Bronchial epithelial cell (primary cell): ENCODE measurements around the gene INPPL1. TPM values are rescaled to one million over a fixed set of nuclear protein-coding genes. Genes with fewer than 3 reads are reported as not detected.

Experiments used
- DNase-seq: peaks from one replicate; pipeline ENCODE4 v3.0.0-alpha.2; 2010; ENCODE audit warnings: low read depth
- FAIRE-seq: peaks from 2 replicates; lab custom pipeline; 2011; peaks lifted over from hg19 to GRCh38; lab: Jason Lieb, UNC
- H3K27me3 ChIP-seq: 2 replicates; pipeline ENCODE4 v1.5.1; 2011; ENCODE audit warnings: low read length; ENCODE audit not compliant: control insufficient read depth, insufficient read depth
- H3K36me3 ChIP-seq: 2 replicates; pipeline ENCODE4 v1.5.1; 2011; ENCODE audit warnings: low read length; ENCODE audit not compliant: control insufficient read depth, insufficient read depth
- H3K4me3 ChIP-seq: 2 replicates; pipeline ENCODE4 v1.5.1; 2011; ENCODE audit warnings: mild to moderate bottlenecking, low read depth, low read length, control low read depth
- total RNA-seq: library from RNA; depleted of rRNA; stranded (reverse); fragments of >200 nt; gene quantifications from 2 replicates; pipeline ENCODE4 v1.2.1, GENCODE V29; 2014
- TF ChIP-seq, protein P1 (sequence below): IDR thresholded peaks from 2 replicates; pipeline ENCODE4 v1.5.1; 2011; ENCODE audit warnings: mild to moderate bottlenecking, moderate library complexity, low read length, control low read depth, inconsistent platforms; ENCODE audit not compliant: insufficient read depth, severe bottlenecking

The INPPL1 gene
- total RNA-seq, 1 donor from 2014 or later = 12.6 TPM

- TF ChIP-seq, protein P1, sequence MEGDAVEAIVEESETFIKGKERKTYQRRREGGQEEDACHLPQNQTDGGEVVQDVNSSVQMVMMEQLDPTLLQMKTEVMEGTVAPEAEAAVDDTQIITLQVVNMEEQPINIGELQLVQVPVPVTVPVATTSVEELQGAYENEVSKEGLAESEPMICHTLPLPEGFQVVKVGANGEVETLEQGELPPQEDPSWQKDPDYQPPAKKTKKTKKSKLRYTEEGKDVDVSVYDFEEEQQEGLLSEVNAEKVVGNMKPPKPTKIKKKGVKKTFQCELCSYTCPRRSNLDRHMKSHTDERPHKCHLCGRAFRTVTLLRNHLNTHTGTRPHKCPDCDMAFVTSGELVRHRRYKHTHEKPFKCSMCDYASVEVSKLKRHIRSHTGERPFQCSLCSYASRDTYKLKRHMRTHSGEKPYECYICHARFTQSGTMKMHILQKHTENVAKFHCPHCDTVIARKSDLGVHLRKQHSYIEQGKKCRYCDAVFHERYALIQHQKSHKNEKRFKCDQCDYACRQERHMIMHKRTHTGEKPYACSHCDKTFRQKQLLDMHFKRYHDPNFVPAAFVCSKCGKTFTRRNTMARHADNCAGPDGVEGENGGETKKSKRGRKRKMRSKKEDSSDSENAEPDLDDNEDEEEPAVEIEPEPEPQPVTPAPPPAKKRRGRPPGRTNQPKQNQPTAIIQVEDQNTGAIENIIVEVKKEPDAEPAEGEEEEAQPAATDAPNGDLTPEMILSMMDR = no peak
- H3K4me3 ChIP-seq = no peak overlapping the region
- DNase-seq (no peak), FAIRE-seq (no peak)
- H3K36me3 ChIP-seq = no peaks in the 10 kb centered on the region
- H3K27me3 ChIP-seq = no peaks in the 10 kb centered on the region
These were observed 15.5 kb upstream of the INPPL1 start for GRCh38 chr11:72209101-72209500.

- FAIRE-seq (no peak), DNase-seq (no peak)
- no peaks in the 10 kb centered on the region for H3K27me3 ChIP-seq
- H3K36me3 ChIP-seq = no peaks in the 10 kb centered on the region
- no peak within 1 kb of the TSS for H3K4me3 ChIP-seq
- TF ChIP-seq, protein P1 = no peak
These were observed 7.9 kb upstream of the INPPL1 start, which contains the start of gene FOLR2 for GRCh38 chr11:72216638-72217037. FOLR2 (plus strand) TSS chr11:72216794; CDS start chr11:72218585, 1,791 bp downstream.

GRCh38 chr11:72217841-72218240 is 6.7 kb upstream of the INPPL1 start:
- H3K4me3 ChIP-seq = no peak overlapping the region
- TF ChIP-seq, protein P1 = no peak
- H3K27me3 ChIP-seq = no peaks in the 10 kb centered on the region
- no peaks in the 10 kb centered on the region for H3K36me3 ChIP-seq
- FAIRE-seq (no peak), DNase-seq (no peak)

DNA sequence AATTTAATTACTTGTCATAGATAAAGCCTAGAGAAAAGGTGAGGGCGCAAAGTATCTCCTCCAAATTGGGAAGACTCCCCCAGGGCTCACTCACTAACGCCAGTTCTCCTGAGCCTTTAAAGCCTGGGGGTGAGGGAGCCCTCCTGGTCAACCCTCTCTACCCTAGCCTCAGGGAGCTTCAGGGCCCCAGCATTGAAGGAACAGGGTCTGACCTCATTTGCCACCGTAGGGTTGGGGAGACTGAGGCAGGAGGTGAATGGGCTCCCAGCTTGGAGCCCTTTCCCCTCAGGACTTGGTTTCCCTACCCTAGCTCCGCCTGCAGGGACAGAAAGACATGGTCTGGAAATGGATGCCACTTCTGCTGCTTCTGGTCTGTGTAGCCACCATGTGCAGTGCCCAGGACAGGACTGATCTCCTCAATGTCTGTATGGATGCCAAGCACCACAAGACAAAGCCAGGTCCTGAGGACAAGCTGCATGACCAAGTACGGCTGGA is 6.3 kb upstream of the INPPL1 start:
- Histone ChIP-seq H3K4me3 (no peak overlapping the region), H3K27me3 (no peaks in the 10 kb centered on the region), H3K36me3 (no peaks in the 10 kb centered on the region)
- FAIRE-seq = no peak
- TF ChIP-seq, protein P1 = no peak
- DNase-seq = no peak

DNA sequence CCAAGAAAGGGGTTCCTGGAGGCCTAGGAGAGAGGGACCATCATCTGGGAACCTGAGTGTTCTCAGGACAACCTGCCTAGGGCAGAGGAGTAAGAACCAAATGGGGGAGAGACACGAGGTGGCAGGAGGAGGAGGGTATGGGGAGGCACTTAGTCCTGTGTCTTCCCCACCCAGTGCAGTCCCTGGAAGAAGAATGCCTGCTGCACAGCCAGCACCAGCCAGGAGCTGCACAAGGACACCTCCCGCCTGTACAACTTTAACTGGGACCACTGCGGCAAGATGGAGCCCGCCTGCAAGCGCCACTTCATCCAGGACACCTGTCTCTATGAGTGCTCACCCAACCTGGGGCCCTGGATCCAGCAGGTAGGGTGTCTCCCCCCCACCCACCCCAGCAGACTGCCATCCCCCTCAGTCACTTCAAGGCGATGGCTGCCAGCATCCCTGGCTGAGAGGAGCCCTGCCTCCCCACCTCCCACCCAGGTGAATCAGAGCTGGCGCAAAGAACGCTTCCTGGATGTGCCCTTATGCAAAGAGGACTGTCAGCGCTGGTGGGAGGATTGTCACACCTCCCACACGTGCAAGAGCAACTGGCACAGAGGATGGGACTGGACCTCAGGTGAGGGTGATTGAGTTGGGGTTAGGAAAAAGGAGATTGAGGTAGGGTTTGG is 3.7 kb upstream of the INPPL1 start:
- Histone ChIP-seq H3K4me3 (no peak overlapping the region), H3K36me3 (no peaks in the 10 kb centered on the region), H3K27me3 (no peaks in the 10 kb centered on the region)
- DNase-seq (no peak), FAIRE-seq (no peak)
- TF ChIP-seq, protein P1 = no peak
